Measurements from ENCODE around the gene SETD7.

The SETD7 gene

GRCh38 chr4:139568206-139568955 lies 12.4 kb upstream of the SETD7 start:
- DNase-seq: no peak

GRCh38 chr4:139567159-139567870 lies 11.3 kb upstream of the SETD7 start:
- DNase-seq: no peak

GRCh38 chr4:139564502-139564901 lies 8.5 kb upstream of the SETD7 start:
- peak; percentile 4 for DNase-seq

GRCh38 chr4:139563515-139563914 lies 7.5 kb upstream of the SETD7 start:
- DNase-seq: no peak

- DNase-seq: no peak
Observed at GRCh38 chr4:139562839-139563238, 6.8 kb upstream of the SETD7 start.

GRCh38 chr4:139562067-139562684 lies 6.2 kb upstream of the SETD7 start:
- DNase-seq: no peak

GRCh38 chr4:139560406-139561104 lies 4.5 kb upstream of the SETD7 start:
- DNase-seq: peak; percentile 10

- no peak for DNase-seq
Observed at GRCh38 chr4:139559687-139560086, 3.7 kb upstream of the SETD7 start.

GRCh38 chr4:139559089-139559479 lies 3.1 kb upstream of the SETD7 start:
- no peak for DNase-seq

GRCh38 chr4:139558235-139559088 lies 2.4 kb upstream of the SETD7 start:
- no peak for DNase-seq

GRCh38 chr4:139557556-139558110 lies 1.6 kb upstream of the SETD7 start:
- peak; percentile 16 for DNase-seq

GRCh38 chr4:139556724-139557555 lies 921 bp upstream of the SETD7 start:
- peak; percentile 90 for DNase-seq

- peak; percentile 64 for DNase-seq
Observed at GRCh38 chr4:139555705-139556070, 331 bp downstream of the SETD7 start.

GRCh38 chr4:139554893-139555704 lies 920 bp downstream of the SETD7 start:
- DNase-seq: peak; percentile 91

GRCh38 chr4:139554642-139554892 lies 1.5 kb downstream of the SETD7 start:
- DNase-seq: no peak

- DNase-seq: no peak
Observed at GRCh38 chr4:139553751-139554641, 2.0 kb downstream of the SETD7 start.

- DNase-seq: no peak
Observed at GRCh38 chr4:139552517-139553307, 3.3 kb downstream of the SETD7 start.

- DNase-seq: peak; percentile 13
Observed at GRCh38 chr4:139550724-139551429, 5.1 kb downstream of the SETD7 start.
